Measurements from ENCODE around the gene TRAIP. TPM values are rescaled to one million over a fixed set of nuclear protein-coding genes. Genes with fewer than 3 reads are reported as not detected.

TRAIP gene
- total RNA-seq, 1 experiment from 2014 or later, result 18.5 TPM

- H3K4me3 ChIP-seq, result no peak overlapping the region
- no peaks in the 10 kb centered on the region for H3K9me3 ChIP-seq
- no peaks in the 10 kb centered on the region for H3K36me3 ChIP-seq
- H3K27me3 ChIP-seq, result no peaks in the 10 kb centered on the region
- no peak for DNase-seq
Measured at GRCh38 chr3:49880581-49881315, 24.4 kb upstream of the TRAIP start.

DNA sequence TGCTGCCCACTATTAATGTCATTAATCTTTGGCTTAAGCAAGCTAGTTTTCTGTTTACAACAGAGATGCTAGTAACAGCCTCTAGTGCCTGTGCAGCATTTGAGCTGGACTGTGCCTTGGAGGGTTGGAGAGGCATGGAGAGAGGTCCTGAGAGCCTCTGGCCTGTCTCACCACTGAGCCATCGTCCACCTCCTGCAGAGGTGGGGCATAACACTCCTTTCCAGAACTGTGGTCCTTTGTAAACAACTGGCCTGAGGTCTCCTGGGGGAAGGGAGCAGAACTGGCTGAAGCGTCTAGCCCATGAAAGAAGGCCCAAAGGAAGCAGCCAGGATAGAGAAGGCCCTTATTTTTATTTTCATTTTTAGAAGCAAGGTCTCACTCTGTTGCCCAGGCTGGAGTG, 23.4 kb upstream of the TRAIP start:
- no peaks in the 10 kb centered on the region for H3K27me3 ChIP-seq
- no peaks in the 10 kb centered on the region for H3K9me3 ChIP-seq
- no peak for DNase-seq
- no peak overlapping the region for H3K4me3 ChIP-seq
- no peaks in the 10 kb centered on the region for H3K36me3 ChIP-seq

- DNase-seq, result no peak
- Histone ChIP-seq H3K27me3 (no peaks in the 10 kb centered on the region), H3K4me3 (no peak overlapping the region)
Measured at GRCh38 chr3:49878686-49879085, 22.3 kb upstream of the TRAIP start.

GRCh38 chr3:49877716-49878115, 21.4 kb upstream of the TRAIP start:
- Histone ChIP-seq H3K9me3 (no peaks in the 10 kb centered on the region), H3K36me3 (no peaks in the 10 kb centered on the region), H3K27me3 (no peaks in the 10 kb centered on the region), H3K4me3 (no peak overlapping the region)
- no peak for DNase-seq

More at GRCh38 chr3:49878686-49879085, 22.3 kb upstream of the TRAIP start:
- H3K9me3 ChIP-seq, result no peaks in the 10 kb centered on the region
- no peaks in the 10 kb centered on the region for H3K36me3 ChIP-seq

DNA sequence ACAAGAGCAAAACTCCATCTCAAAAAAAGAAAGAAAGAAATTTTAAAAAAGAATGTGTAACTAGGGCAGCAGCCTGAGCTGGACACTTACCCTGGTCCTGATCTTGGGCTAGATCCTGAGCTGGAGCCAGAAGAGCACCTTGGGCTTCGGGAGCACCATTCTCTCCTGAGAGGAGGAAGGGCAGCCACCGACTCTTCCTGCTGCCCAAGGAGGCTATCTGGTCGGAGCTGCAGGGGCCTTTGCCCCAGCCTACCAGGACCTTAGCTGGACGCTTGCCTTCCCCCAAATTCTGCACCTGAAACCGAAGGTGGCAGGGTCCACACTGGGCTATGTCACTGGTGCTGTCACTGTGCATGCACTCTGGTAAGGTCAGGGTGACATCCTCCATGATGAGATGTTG, 20.2 kb upstream of the TRAIP start:
- Histone ChIP-seq H3K27me3 (no peaks in the 10 kb centered on the region), H3K4me3 (no peak overlapping the region), H3K9me3 (no peaks in the 10 kb centered on the region), H3K36me3 (no peaks in the 10 kb centered on the region)
- DNase-seq, result no peak

DNA sequence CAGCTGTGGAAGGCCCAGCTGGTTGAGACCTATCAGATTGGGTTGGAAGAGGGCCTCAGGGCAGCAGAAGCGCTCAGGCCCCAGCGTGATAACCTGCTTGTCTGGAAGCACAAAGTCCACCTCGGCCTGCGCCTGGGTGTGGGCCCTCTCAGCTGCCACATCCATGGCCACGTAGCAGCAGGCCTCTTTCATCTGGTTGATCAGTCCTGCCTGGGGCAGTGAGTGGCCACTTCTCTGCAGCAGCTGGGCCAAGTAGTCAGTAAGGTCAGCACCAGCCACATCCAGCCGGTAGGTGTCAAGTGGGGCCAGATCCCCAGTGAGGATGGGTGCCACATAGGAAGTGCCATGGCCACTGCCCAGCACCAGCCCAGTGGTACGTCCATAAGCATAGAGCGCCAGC, 17.3 kb upstream of the TRAIP start:
- Histone ChIP-seq H3K27me3 (no peaks in the 10 kb centered on the region), H3K9me3 (no peaks in the 10 kb centered on the region), H3K4me3 (no peak overlapping the region), H3K36me3 (no peaks in the 10 kb centered on the region)
- DNase-seq, result no peak

DNA sequence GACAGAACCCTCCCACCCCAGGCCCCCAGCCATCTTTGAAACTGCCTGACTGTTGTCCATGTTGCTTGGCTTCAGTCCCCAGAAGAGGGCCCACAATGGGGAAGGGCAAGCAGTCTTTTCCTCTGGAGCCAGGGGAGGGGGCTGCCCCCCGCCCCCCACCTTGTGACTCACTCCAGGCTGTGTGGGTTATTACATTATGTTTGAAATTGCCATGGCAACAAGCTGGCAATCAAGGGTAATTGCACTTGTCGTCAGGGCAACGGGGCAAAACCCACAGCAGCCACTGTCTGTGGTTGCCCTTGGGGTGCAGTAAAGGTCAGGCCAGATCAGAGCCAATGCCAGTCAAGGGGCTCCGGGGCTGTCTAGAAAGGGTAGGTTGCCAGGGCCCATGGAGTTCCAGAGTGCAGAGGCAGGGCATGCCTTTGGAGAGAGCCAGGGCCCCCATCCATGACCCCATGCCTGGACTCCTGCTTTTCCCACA, 16.5 kb upstream of the TRAIP start:
- no peak for DNase-seq
- H3K9me3 ChIP-seq, result no peaks in the 10 kb centered on the region
- H3K4me3 ChIP-seq, result no peak overlapping the region
- no peaks in the 10 kb centered on the region for H3K27me3 ChIP-seq
- H3K36me3 ChIP-seq, result no peaks in the 10 kb centered on the region

DNA sequence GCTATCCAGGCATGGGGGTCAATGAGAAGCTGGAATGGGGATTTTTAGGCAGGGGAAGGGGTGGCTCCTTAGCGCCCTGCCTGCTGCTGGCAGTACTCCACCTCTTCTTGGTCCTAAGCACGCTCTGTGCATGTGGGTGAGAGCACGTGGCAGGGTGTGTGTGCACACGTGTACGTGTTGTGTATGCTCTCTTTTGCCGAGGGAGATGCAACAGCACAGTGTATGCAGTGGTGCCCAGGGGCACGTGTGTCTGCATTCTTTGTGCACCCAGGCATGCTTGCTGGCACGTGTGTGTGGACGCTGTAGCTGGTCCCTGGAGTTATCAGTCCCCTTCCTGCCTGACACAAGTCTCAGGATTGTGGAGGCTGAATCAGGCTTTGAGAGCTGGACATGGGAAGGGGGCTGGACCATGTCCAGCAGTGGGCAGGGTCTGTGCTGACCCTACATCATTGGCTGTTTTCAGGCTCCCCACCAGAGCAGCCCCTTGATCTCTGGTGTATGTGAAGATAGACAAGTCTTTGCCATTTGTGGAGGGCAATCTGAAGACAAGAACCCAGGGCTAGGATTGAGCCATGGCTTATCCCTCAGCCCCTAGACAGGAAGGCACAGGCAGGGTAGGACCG, 15.3 kb upstream of the TRAIP start:
- no peaks in the 10 kb centered on the region for H3K27me3 ChIP-seq
- H3K36me3 ChIP-seq, result no peaks in the 10 kb centered on the region
- DNase-seq, result no peak
- H3K4me3 ChIP-seq, result no peak overlapping the region
- no peaks in the 10 kb centered on the region for H3K9me3 ChIP-seq

- no peaks in the 10 kb centered on the region for H3K27me3 ChIP-seq
- peak within 1 kb of the TSS; percentile 11; the same call in 1 of the 2 replicates for H3K4me3 ChIP-seq
- DNase-seq, result peak; percentile 16
- H3K36me3 ChIP-seq, result no peaks in the 10 kb centered on the region
- H3K9me3 ChIP-seq, result no peaks in the 10 kb centered on the region
Measured at GRCh38 chr3:49869525-49870126, 13.3 kb upstream of the TRAIP start, which contains the start of gene CAMKV. CAMKV (minus strand) TSS chr3:49869906; CDS start chr3:49862388, 7,518 bp downstream.

DNA sequence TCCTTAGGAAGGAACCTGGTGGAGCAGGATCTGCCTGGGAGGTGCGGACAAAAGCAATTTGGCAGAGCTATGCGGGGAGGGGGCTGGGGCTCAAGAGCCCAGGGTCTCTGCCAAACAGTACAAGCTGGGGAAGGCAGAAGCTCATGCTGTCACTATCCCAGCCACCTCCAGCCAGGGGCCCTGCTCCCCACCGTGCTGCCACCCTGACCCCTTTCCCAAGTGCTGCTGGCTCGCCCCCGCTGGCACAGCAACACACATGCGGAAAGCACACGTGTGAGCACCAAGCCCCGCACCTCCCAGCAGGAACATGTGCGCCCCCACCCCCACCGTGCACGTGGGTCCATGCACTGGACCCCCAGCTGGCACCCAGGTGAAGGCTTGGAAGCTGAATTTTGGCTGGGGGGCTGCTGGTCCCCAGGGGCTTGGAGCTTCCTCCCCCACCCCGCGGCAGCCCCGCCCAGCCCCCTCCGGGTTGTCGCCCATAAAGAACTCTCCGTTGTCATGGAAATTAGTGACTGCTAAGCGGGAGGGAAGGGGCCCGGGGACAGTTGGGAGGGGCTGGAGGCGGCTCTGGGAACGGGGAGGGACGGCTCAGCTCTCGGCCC, 12.6 kb upstream of the TRAIP start:
- H3K4me3 ChIP-seq, result no peak overlapping the region
- no peaks in the 10 kb centered on the region for H3K36me3 ChIP-seq
- DNase-seq, result no peak
- H3K27me3 ChIP-seq, result no peaks in the 10 kb centered on the region
- no peaks in the 10 kb centered on the region for H3K9me3 ChIP-seq

DNA sequence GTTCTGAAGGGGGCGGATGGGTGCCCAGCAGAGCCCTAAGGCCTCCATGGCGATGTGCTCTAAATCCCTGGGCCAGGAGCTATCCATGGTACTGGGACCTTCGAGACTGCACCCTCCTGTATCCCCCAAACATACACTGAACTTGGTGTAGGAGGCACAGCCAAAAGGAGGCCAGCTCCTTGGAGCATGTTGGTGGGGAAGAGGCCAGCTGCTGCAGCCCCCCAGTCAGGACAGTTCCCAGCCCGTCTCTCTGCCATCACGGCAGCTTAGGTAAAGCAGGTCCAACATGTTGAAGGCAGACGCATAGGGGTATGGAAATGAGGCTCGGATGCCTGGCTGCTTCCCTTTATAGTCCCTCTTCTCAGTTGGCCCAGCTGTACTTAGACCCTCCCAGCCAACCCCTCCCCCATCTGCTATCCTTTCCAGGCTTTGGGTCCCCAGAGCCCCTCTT, 11.5 kb upstream of the TRAIP start:
- H3K4me3 ChIP-seq, result no peak overlapping the region

DNA sequence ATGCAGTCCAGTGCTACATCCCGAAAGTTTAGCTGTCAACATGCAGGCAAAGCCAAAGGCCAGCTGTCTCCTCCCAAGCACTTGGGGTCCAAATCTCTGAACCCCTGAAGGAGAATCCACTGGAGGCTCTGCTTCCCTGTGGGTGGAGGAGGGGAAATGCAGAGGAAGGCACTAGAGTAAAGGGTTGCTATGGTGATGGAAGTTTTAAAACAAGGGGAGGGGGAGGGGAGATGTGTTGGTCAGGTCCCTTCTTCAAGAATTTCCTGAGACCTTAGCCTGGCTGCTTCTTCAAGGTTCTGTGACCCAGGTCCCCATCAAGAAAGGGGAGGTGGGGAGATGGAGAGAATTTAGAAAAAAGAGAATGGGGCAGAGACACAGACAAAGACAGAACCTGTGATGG, 11.0 kb upstream of the TRAIP start:
- no peak for DNase-seq

More for the DNA sequence above, 11.5 kb upstream of the TRAIP start:
- H3K36me3 ChIP-seq, result no peaks in the 10 kb centered on the region
- DNase-seq, result peak; percentile 10
- H3K27me3 ChIP-seq, result no peaks in the 10 kb centered on the region
- H3K9me3 ChIP-seq, result no peaks in the 10 kb centered on the region

GRCh38 chr3:49865198-49865784, 8.9 kb upstream of the TRAIP start:
- no peaks in the 10 kb centered on the region for H3K27me3 ChIP-seq

More for the DNA sequence above, 11.0 kb upstream of the TRAIP start:
- Histone ChIP-seq H3K9me3 (no peaks in the 10 kb centered on the region), H3K27me3 (no peaks in the 10 kb centered on the region), H3K36me3 (no peaks in the 10 kb centered on the region), H3K4me3 (no peak overlapping the region)

GRCh38 chr3:49864505-49864904, 8.1 kb upstream of the TRAIP start:
- Histone ChIP-seq H3K9me3 (no peaks in the 10 kb centered on the region), H3K36me3 (no peaks in the 10 kb centered on the region), H3K27me3 (no peaks in the 10 kb centered on the region), H3K4me3 (no peak overlapping the region)
- no peak for DNase-seq

More at GRCh38 chr3:49865198-49865784, 8.9 kb upstream of the TRAIP start:
- no peaks in the 10 kb centered on the region for H3K9me3 ChIP-seq
- no peak overlapping the region for H3K4me3 ChIP-seq
- no peak for DNase-seq
- no peaks in the 10 kb centered on the region for H3K36me3 ChIP-seq

DNA sequence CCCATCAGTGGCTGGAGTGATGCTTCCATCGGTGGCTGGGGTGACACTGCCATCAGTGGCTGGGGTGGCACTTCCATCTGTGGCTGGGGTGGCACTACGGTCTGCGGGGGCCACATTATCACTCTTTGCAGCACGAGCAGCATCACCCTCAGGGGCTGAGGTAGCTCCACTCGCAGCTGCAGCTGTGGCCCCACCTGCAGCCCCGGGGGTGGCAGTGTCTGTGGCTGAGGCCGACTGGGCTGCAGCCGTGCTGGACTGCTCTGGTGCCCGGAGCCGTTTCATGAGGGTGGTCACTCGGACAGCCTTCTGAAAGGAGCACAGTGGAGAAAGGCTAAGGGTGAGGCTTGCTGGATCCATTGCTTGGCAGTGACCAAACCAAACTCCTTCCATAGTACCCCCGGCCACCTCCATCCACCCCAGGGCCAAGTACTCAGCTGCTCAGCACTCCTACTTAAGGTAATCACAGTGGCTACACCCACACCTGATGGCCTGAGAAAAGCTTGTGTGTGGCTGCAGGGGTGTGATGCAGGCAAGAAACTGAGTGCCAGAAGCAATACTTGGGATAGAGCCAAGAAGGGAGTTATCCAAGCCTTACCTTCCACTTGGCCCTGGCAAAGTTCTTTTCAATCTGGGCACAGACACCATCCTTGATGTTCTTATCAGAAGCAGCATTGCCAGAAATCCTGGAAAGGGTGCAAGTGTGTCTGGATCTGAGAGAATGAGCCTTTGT, 3.4 kb upstream of the TRAIP start:
- no peak for DNase-seq
- Histone ChIP-seq H3K27me3 (no peaks in the 10 kb centered on the region), H3K9me3 (no peaks in the 10 kb centered on the region), H3K4me3 (no peak overlapping the region), H3K36me3 (no peaks in the 10 kb centered on the region)

- Histone ChIP-seq H3K36me3 (no peaks in the 10 kb centered on the region), H3K9me3 (no peaks in the 10 kb centered on the region), H3K4me3 (peak overlapping the region; percentile 78), H3K27me3 (no peaks in the 10 kb centered on the region)
- DNase-seq, result no peak
Measured at GRCh38 chr3:49855662-49856061, 702 bp downstream of the TRAIP start.

All from MG63 (cell line).